ENCODE results near the gene HHIP.

HHIP gene

GRCh38 chr4:144658015-144658567 is 12.1 kb downstream of the HHIP start:
- DNase-seq = no peak

DNA sequence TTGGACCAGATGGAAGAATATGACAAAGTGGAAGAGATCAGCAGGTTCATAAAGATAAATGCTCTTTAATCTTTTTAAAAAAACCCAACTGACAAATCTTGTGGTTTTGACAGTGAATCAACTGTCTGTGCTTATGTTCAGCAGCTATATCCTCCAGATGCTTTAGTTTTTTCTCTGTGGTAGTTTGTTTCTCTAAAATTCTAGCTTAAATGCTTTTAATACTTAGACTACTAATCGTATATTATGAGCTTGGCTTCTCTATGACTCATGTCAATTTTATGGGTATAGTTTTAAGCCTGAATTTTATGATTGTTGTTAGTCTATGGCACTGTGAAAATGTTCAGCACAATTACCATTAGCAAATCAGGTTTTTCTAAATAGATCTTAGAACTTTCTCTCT is 12.9 kb downstream of the HHIP start:
- DNase-seq = no peak

- no peak for DNase-seq
Measured at GRCh38 chr4:144659447-144659846, 13.5 kb downstream of the HHIP start.

DNA sequence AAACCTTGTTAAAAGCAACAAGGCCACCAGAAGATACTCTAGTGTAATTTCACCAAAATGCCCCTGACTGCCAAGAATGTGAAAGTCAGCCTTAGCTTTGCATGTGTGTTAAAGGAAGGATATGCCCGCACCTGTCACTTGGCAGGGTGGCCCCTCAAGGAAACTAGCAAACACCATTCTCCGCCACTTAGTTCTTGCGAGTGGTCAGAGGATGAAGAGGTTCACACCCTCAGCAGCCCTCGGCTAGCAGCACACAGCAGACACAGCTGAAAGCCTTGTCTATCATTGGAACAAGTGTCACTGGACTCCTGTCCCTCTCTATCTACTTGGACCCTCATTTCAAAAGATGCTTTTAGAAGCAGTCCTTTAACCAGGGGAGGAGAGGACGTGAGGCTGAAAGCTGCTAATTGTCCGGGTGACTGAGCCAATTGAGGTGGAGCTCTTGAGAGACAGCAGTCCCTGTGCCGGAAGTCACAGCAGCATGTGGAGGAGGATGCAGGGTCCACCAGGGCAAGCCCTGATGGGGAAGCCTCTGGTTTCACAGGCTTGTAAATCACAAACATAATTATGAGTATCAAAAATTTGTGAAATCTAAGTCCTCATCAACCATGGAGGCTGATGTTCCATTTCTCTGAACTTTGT is 18.0 kb downstream of the HHIP start:
- DNase-seq = no peak

GRCh38 chr4:144666539-144667175 is 20.7 kb downstream of the HHIP start:
- DNase-seq = no peak

- no peak for DNase-seq
Measured at GRCh38 chr4:144667500-144667899, 21.5 kb downstream of the HHIP start.

GRCh38 chr4:144670776-144671175 is 24.8 kb downstream of the HHIP start:
- no peak for DNase-seq

- no peak for DNase-seq
Measured at GRCh38 chr4:144674711-144675110, 28.8 kb downstream of the HHIP start.

GRCh38 chr4:144681806-144682205 is 35.9 kb downstream of the HHIP start:
- DNase-seq = no peak

GRCh38 chr4:144683516-144683915 is 37.6 kb downstream of the HHIP start:
- DNase-seq = no peak

DNA sequence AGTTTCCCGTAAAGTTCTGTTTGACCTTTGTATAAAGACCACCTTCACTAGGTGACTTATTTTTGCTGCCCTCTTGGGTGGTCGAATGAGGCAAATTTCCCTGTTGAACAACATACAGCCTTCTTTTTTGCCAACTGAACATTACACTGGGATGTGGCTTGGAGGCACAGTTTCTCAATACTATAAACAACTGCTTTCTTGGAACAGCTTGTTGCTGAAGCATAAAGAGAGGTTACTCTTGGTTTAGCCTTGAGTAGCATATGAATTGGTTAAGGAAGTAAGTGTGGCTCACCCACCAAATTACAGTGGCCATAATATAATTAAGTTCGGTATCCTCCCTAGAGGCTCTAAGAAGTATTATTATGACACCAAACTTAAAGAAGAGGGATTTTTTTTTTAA is 40.0 kb downstream of the HHIP start:
- no peak for DNase-seq

- DNase-seq = no peak
Measured at GRCh38 chr4:144686921-144687320, 41.0 kb downstream of the HHIP start.

DNA sequence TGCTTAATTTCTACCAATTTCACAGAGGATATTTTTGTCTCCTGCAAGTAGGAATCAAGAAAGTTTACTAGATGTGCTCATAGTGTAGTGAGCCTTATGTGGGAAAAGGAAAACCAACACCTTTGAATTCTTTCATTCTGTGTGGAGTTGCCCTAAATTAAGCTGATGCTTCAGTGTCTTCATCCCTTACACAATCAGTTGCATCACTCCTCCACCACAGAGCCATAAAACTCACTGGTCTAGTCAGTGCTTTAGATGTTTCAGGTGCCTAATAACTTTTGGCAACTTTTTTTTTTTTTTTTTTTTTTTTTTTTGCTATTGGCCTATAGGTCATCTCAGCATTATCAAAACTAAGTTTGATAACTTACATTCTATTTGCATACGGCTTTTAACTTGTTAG is 41.5 kb downstream of the HHIP start:
- DNase-seq = no peak

DNA sequence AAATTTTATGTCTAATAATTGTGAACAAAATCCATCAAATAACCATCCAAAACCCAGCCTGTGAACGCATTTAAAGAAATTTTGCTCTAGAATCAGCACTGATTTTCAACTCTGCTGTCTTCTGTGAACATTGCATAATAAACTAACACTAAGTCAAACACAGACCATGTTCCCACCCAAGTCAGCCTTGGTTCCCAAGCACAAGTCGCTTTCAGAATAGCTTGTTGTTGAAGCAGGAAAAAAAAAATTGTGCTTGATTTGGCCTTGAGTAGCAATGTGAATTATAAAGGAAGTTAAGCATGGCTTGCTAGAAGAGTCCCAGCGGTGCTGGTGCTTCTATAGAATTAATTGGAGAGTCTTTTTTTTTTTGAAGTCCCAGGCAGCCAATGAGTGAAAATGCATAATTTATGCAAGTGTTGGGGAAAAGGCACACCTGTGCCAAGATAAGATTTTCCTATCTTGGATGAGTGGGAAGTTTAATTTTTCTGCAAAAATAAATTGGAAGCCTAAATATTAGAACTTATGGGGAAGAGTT is 42.1 kb downstream of the HHIP start:
- DNase-seq = no peak

DNA sequence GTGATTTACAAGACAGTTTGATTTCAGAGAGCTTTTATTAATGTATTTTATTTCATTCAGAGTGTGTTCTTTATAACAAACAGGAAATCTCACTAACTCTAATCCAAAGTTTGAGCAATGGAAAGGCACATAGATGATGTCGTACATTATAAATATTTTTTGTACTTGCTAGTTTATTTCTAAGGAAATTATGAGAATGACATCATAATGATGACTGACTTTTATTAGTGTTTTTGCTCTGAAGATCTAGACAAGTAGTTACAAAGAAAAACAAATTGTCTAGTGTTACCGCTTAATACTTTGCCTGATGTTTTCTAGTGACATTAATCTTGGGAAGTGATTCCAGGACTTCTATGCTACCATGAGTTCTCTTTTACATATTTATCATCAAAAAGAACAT is 43.2 kb downstream of the HHIP start:
- DNase-seq = no peak

GRCh38 chr4:144695721-144696120 is 49.8 kb downstream of the HHIP start:
- no peak for DNase-seq

DNA sequence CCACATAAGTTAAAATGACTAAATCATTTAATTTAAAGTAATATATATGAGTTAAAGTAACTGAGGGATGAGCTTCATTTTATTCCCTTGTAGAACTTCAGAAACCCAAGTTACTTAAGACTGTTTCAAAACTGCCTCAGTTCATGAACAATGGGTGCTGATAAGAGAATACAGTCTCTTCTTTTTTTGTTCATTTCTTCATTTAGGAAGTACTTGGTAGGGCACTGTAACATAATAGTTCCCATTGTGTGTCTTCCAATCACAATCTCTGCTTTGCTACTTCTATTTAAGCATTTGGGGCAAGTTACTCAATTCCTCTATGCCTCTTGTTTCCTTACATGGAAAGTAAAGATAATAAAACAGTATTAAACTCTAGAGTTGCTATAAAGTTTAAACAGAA is 50.4 kb downstream of the HHIP start:
- DNase-seq = no peak

DNA sequence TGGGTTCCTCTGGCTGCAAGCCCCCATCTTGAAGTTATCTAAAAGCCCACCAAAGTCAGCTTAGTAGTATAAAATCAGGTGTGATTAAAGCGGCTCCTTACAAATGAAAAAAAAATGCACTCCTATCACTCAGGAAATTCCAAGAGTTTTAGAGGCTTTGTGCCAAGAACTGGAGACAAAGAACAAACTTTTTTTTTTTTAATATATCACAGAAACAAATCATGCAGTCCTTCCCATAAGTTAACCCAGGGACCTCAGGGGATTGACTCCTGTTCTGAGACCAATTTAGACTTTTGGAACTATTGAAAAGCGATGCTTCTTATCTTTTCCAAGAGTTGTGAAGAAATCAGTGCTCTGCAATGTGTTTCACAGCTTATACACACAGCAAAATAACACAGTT is 53.6 kb downstream of the HHIP start:
- no peak for DNase-seq

GRCh38 chr4:144701683-144702233 is 55.8 kb downstream of the HHIP start:
- no peak for DNase-seq

GRCh38 chr4:144703494-144703893 is 57.5 kb downstream of the HHIP start:
- no peak for DNase-seq

- no peak for DNase-seq
Measured at GRCh38 chr4:144705601-144706590, 59.9 kb downstream of the HHIP start.

- DNase-seq = no peak
Measured at GRCh38 chr4:144709159-144709558, 63.2 kb downstream of the HHIP start.

Measured in CD4-positive, alpha-beta T cell treated with Interleukin-21 for 1 hour (primary cell).